IPS-15b (cell line): Measurements from ENCODE around the gene MICALL2.
A peak's percentile ranks its signal among the peaks of the same experiment; 100 is the strongest.

Source experiments
- H3K27me3 ChIP-seq: one replicate; pipeline ENCODE4 v1.6.1; 2013; ENCODE audit warnings: low read length; ENCODE audit not compliant: control insufficient read depth, insufficient read depth
- H3K36me3 ChIP-seq: one replicate; pipeline ENCODE4 v1.6.1; 2013; ENCODE audit warnings: low read length; ENCODE audit not compliant: control insufficient read depth, insufficient read depth
- H3K4me1 ChIP-seq: one replicate; pipeline ENCODE4 v1.6.1; 2013; ENCODE audit warnings: mild to moderate bottlenecking, low read length; ENCODE audit not compliant: control insufficient read depth, insufficient read depth
- H3K4me3 ChIP-seq: one replicate; pipeline ENCODE4 v1.5.1; 2013; ENCODE audit warnings: low read depth, low read length
- H3K9ac ChIP-seq: one replicate; pipeline ENCODE4 v1.6.1; 2013; ENCODE audit warnings: low read depth, mild to moderate bottlenecking, low read length
- H3K9me3 ChIP-seq: one replicate; pipeline ENCODE4 v1.6.1; 2013; ENCODE audit warnings: mild to moderate bottlenecking, low read length; ENCODE audit not compliant: control insufficient read depth, insufficient read depth

MICALL2 gene

DNA sequence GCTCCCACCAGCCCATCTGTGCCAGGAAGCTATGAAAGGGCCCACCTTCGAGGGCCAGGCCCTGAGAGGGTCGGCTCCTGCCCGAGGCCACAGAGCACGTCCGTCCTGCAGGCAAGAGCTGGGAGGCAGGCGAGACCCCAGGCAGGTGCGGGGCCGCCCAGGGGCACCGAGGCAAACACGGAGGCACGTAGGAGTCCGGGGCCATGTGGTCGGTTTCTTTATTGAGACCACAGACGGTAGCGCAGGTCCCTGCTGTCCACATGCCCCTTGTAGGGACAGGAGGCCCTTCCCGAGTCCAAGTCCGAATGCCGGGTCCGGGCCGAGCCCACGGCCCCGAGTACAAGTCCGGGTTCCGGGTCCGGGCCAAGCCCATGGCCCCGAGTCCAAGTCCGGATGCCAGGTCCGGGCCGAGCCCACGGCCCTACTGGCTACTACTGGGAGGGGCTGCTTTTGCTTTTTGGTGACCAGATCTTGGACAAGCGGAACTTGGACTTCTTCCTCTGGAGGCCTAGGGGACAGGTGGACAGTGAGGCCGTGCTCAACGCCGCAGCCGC is 25.0 kb downstream of the MICALL2 start:
- H3K9ac ChIP-seq: no peak overlapping the region
- H3K36me3 ChIP-seq: peaks cover 11% of the 10 kb centered on the region
- no peaks in the 10 kb centered on the region for H3K27me3 ChIP-seq
- no peaks in the 10 kb centered on the region for H3K4me1 ChIP-seq
- H3K4me3 ChIP-seq: no peak overlapping the region
- H3K9me3 ChIP-seq: no peaks in the 10 kb centered on the region

GRCh38 chr7:1433128-1433920 is 25.9 kb downstream of the MICALL2 start:
- no peaks in the 10 kb centered on the region for H3K9me3 ChIP-seq
- H3K4me3 ChIP-seq: no peak overlapping the region
- no peaks in the 10 kb centered on the region for H3K27me3 ChIP-seq
- H3K4me1 ChIP-seq: no peaks in the 10 kb centered on the region
- H3K9ac ChIP-seq: no peak overlapping the region
- H3K36me3 ChIP-seq: peaks cover 5% of the 10 kb centered on the region

- no peak overlapping the region for H3K4me3 ChIP-seq
- H3K9me3 ChIP-seq: no peaks in the 10 kb centered on the region
- H3K36me3 ChIP-seq: peaks cover 5% of the 10 kb centered on the region
- no peaks in the 10 kb centered on the region for H3K4me1 ChIP-seq
- no peak overlapping the region for H3K9ac ChIP-seq
- no peaks in the 10 kb centered on the region for H3K27me3 ChIP-seq
These were observed 26.7 kb downstream of the MICALL2 start for GRCh38 chr7:1432411-1433082.

DNA sequence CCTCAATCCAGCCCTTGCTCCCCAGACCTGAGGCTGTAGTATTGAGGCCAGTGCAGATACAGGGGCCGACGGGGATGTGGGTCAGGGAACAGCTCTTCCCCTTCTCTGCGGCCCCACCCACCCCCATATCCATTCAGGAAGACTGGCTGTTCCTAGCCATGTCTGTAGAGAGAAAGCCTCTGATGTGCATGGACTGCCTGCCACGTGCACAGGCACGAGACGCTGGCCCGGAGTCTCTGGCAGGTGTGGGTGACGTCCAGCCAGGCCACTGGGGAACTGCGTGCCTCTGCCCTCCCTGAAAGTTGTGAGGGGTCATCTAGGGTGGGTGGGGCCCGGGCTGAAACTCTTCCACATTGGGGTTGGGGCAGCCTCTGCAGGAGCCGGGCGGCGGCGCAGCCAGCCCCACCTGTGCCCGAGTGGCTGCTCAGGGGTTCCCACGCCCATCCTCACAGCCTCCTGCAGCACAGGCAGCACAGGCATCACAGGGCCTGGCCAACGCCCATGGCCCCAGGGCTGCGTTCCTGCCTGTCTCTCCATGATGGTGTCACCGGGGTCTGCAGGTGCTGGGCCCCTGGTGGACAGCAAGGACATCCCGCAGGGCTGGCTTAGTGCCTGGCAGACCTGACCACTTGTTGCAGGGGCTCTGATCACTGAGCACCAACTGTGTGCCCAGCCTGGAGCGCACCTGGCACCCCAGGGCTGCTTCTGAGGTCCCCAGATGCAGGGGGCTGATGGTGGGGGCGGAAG is 27.5 kb downstream of the MICALL2 start:
- Histone ChIP-seq H3K4me3 (no peak overlapping the region), H3K27me3 (no peaks in the 10 kb centered on the region), H3K4me1 (no peaks in the 10 kb centered on the region), H3K36me3 (peaks cover 5% of the 10 kb centered on the region), H3K9ac (no peak overlapping the region), H3K9me3 (no peaks in the 10 kb centered on the region)

- Histone ChIP-seq H3K36me3 (peaks cover 5% of the 10 kb centered on the region), H3K9ac (no peak overlapping the region), H3K4me1 (no peaks in the 10 kb centered on the region), H3K4me3 (no peak overlapping the region), H3K9me3 (no peaks in the 10 kb centered on the region), H3K27me3 (no peaks in the 10 kb centered on the region)
These were observed 28.0 kb downstream of the MICALL2 start for GRCh38 chr7:1431226-1431625.

DNA sequence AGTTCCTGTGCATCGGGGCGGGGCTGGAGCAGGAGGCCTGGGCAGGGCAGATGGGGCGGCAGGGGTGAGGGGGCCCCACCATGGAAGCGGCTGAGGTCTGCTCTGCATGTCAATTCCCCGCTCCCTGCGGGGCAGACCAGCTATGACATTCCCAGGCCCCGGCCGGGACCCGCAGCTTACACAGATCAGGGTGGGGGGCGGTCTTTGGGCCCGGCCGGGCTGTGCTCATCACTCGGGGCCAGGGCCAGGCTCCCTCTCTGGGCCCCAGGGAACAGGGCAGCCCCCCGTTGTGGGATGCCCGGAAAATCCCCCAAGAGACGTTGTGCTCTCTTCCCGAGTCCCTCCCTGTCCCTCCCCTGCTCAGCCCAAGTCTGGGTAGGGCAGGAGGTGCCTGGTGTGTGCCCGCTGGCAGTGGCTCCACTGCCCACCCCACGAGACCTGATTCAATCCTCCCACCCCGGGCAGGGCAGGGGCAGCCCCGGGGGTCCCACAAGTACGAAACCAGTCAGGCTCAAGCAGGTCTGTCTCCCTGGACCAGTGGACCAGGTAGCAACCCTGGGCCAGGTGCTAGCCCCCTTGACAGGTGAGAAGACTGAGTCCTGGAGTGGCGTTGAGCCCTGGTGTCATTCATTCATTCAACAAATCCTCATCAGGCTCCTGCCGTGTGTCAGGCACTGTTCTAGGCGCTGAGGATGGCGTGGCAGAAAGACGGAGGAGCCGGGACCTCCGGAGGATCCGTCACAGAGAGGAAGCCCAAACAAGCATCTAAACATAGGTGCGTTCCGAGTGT is 29.0 kb downstream of the MICALL2 start:
- H3K27me3 ChIP-seq: no peaks in the 10 kb centered on the region
- no peak overlapping the region for H3K9ac ChIP-seq
- no peak overlapping the region for H3K4me3 ChIP-seq
- no peaks in the 10 kb centered on the region for H3K9me3 ChIP-seq
- H3K36me3 ChIP-seq: peaks cover 3% of the 10 kb centered on the region
- H3K4me1 ChIP-seq: no peaks in the 10 kb centered on the region

DNA sequence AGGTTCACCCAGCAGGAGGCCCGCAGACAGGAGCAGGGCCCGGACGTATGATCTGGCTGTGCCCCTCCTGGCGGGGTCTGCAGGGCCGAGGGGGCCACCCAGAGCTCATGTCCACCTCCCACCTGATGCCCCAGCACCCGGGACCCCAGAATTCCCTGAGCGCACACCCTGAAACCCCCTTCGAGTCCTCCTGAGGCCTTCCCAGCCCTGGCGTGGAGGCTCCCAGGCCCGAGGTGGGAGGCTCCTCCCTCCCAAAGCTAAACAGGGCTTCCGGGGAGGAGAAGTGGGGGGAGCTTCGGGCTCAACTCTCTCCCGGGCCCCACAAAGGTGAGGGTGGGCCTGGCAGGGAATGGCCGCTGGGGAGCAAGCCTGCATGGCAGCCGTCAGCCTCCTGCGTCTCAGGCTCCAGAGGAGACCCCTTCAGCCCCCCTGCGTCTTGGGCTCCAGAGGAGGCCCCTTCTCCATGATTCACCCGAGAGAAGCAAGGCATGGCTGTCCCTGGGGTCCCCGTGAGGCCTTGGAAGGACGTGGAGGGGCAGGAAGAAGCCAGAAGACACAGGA is 30.2 kb downstream of the MICALL2 start:
- H3K4me3 ChIP-seq: no peak overlapping the region
- no peaks in the 10 kb centered on the region for H3K27me3 ChIP-seq
- no peaks in the 10 kb centered on the region for H3K4me1 ChIP-seq
- H3K9ac ChIP-seq: peak overlapping the region; percentile 12
- no peaks in the 10 kb centered on the region for H3K9me3 ChIP-seq
- H3K36me3 ChIP-seq: no peaks in the 10 kb centered on the region

DNA sequence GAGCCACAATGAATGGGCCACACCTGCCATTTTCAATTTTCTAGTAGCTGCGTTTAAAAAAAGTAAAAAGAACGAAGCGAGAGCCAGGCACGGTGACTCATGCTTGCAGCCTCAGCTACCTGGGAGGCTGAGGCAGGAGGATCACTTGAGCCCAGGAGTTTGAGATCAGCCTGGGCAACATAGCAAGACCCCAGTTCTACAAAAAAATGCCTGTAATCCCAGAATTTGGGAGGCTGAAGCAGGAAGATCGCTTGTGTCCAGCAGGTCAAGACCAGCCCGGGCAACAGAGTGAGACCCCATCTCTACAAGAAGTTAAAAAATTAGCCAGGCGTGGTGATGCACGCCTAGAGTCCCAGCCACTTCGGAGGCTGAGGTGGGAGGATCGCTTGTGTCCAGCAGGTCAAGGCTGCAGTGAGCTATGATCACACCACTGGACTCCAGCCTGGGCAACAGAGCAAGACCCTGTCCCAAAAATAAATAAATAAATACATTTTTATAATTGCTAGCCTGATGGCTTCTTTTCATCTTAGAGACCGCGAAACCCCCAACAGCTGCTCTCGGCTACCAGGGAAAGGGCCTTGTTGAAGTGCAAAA is 32.1 kb downstream of the MICALL2 start:
- Histone ChIP-seq H3K4me1 (peaks cover 2% of the 10 kb centered on the region), H3K4me3 (no peak overlapping the region), H3K27me3 (no peaks in the 10 kb centered on the region), H3K9me3 (no peaks in the 10 kb centered on the region), H3K36me3 (no peaks in the 10 kb centered on the region), H3K9ac (no peak overlapping the region)

- no peak overlapping the region for H3K9ac ChIP-seq
- H3K4me3 ChIP-seq: no peak overlapping the region
- H3K9me3 ChIP-seq: no peaks in the 10 kb centered on the region
- peaks cover 2% of the 10 kb centered on the region for H3K4me1 ChIP-seq
- no peaks in the 10 kb centered on the region for H3K36me3 ChIP-seq
- H3K27me3 ChIP-seq: no peaks in the 10 kb centered on the region
These were observed 32.8 kb downstream of the MICALL2 start for GRCh38 chr7:1426474-1426873.

DNA sequence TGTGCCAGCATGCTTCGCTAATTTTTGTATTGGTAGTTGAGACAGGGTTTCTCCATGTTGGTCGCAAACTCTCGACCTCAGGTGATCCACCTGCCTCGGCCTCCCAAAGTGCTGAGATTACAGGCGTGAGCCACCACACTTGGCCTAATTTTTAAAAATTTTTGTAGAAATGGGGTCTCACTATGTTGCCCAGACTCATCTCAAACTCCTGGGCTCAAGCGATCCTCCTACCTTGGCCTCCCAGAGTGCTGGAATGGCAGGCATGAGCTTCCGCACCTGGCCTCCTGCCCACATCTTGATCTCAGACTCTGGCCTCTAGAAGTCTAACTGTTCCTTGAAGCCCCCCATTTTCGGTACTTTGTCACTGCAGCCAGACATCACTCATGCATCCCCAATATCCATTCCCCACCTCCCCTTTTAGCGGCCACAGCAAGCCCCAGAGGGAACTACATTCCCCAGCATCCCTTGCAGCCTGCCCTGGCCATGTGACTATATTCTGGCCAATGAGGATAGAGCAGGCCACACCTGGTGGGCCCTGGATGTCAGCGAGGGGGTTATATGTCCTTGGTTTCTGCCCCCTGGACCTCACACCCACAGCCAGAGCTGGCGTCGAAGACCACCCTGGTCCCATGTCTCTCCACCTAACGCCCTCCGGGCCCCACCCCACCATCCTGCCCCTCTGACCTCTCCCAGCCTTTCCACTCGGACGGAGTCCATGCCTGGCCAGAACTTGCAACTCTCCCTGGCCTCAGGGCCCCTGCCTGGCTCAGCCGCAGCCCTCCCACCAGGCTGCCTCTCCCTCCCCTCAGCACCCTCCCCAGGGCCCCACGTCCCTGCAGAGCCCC is 33.8 kb downstream of the MICALL2 start:
- H3K9ac ChIP-seq: no peak overlapping the region
- H3K9me3 ChIP-seq: no peaks in the 10 kb centered on the region
- H3K4me3 ChIP-seq: no peak overlapping the region
- H3K4me1 ChIP-seq: peaks cover 2% of the 10 kb centered on the region
- no peaks in the 10 kb centered on the region for H3K27me3 ChIP-seq
- no peaks in the 10 kb centered on the region for H3K36me3 ChIP-seq
